HG03469 (cell line): Measurements from ENCODE around the gene UBQLN4.

Experiments used
- ATAC-seq: cut with Tn5 transposase; IDR thresholded peaks from one replicate; pipeline ENCODE4 v1.9.1; 2021; ENCODE audit warnings: mild to moderate bottlenecking, moderate library complexity, moderate number of reproducible peaks; ENCODE audit not compliant: unreplicated experiment

UBQLN4 gene

DNA sequence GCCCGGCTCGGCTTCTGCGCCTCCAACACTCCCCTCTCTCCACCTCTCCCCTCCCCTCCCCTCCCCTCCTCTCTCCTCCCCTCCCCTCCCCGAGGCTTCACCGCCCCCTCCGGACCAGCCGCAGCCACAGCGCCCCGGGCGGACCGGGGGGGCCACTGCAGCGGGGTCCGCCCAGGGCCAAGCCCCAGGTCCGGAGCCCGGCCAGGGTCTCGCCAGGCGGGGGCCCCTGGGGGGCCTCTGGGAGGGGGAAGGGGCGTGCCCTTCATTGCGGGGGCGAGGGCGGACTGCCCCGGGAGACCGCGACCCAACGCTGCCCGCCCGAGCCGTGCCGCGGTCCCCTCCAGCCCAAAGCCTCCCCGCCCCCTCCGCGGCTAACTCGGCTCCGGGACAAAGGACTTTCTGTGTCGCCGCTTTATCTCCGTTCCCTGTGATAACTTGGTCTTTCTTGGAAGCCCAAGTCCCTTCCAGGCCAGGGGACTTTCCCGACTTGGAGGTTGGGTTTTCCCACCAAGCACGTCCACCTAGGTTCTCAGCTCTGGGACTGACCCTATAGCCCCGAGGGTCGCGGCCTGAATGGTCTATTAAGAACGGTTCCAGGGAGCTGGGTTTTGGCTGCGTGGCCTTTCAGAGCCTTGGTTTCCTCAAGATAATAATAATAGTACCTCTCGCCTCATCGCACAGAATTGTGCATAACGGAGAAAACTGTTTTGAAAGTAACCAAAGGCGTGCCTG, at the start of gene UBQLN4:
Gene UBQLN4 (minus strand): TSS at position 31 of the 732 bp plus-strand sequence. CDS start 97 bp downstream, outside the sequence.
- no peak for ATAC-seq

DNA sequence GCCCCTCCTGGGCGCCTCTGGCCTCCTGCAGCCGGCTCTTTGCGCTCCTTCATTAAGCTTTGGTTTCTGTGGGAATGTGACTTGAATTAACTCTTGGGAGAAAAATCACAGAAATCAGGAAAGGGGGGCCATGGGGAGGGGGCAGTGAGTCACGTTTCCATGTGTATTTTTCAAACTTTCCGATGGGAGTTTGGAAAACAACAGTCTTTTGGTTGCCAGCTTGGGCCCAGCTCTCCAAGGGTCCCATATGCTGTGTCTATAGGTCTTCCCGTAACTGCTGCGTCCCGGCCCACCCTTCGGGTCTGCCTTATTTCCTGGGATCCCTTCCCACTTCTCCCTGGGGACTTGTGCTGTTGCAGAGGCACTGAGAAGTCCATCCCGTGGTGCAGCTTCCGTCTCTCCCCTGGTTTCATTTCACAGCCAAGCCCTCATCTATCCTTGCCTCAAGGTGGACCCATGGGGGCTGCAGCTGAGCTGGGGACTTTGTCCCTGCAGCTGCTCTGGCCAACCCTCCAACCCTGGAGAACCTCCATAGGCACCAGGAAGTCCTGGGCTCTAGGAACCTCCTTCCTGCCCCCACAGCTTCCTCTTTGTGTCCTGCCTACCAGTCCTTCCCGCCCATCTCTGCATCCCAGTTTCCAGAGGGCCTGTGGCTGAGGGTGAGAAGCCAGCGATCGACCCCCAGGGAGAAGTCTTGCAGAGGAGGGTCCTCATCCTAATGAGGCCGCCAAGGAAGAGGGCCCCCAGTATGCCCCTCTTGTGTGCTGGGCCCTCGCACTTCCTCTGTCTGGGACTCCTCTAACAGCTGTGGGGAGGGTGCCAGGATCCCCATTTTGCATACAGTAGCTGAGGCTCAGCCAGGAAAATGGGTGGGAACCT, 49.3 kb upstream of the UBQLN4 start:
- ATAC-seq = no peak

DNA sequence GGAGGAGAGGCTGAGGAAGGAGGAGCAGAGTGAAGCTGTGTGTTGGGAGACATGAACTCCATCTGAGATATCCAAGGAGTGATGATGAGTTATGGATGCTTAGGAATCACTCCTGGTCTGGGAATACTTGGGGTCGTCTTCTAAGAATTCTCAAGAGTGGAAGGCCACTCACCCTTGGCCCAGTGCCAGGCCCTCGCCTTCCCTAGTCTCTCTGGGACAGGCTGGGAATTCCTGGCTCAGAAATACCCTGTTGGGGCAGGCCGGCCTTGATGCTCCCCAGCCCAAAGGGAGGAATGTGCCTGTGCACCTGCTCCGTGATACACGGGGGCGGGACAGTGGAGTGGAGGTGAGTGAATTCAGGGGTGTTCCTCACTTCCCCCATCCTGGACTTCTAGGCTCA, 48.3 kb upstream of the UBQLN4 start:
- ATAC-seq = no peak

DNA sequence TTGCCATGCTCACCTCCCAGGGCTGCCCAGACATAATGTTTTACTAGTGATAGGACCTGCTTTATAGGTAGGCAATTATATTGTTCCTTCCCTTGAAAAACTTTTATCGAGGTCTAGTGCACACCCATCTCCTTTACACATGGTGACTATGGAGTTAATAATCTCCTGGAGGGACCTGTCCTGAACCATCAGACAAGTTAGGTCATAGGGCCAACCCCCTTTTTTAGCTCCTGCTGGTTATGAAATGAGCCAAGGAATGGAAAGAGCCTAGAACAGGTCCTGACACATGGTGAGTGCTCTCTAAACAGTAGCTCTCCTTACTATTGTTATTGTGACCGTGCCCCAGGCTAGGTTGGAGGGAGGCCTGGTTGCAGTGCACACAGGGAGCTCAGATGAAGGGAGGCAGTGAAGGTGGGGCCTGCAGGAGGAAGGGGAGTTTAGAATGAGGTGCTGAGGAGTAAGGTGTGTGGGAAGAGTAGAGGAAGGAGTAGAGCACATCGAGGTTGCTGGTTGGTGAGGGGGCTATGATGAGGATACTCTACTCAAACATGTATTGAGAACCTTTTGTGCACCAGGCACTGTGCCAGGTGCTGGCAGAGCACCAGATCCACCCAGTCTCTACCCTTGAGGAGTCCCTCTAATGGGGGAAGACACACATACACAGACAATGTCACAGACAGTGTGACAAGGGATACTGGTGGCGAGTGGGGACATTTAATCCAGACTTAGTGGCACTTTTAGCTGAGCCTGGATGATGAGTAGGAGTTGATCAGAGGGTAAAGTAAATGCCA, 46.8 kb upstream of the UBQLN4 start:
- no peak for ATAC-seq

DNA sequence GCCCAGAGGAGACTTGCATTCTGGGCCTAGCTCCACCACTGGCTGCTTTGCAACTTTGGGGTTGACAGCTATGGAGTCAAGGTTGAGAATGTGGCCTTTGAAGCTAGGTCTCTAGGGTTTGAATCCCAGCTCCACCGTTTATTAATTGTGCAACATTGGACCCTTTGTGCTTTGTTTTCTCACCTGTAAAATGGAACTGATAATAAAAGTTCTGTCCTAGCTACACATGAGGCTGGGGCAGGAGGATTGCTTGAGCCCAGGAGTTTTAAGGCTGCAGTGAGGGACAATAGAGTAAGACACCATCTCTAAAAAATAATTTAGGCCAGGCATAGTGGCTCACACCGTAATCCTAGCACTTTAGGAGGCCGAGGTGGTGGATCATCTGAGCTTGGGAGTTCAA, 45.7 kb upstream of the UBQLN4 start:
- ATAC-seq = no peak

DNA sequence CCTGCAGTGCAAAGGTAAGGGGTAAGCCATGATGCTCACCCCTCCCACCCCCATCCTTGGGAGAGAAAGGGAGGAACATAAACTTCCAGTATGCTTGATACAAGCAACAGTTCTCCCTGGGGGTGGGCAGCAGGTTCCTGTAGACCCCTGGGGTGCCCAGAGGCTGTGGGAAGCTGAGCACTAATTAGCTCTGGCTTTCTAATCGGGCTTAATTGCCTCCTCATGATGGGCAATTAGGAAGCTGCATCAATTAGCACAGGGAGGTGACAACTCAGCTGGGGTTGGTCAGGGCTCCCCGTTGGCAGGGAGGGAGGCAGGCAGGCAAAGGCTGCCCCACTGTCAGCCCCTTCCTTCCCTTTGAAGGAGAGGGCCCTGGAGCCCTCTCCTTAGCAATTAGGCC, 45.2 kb upstream of the UBQLN4 start:
- no peak for ATAC-seq

DNA sequence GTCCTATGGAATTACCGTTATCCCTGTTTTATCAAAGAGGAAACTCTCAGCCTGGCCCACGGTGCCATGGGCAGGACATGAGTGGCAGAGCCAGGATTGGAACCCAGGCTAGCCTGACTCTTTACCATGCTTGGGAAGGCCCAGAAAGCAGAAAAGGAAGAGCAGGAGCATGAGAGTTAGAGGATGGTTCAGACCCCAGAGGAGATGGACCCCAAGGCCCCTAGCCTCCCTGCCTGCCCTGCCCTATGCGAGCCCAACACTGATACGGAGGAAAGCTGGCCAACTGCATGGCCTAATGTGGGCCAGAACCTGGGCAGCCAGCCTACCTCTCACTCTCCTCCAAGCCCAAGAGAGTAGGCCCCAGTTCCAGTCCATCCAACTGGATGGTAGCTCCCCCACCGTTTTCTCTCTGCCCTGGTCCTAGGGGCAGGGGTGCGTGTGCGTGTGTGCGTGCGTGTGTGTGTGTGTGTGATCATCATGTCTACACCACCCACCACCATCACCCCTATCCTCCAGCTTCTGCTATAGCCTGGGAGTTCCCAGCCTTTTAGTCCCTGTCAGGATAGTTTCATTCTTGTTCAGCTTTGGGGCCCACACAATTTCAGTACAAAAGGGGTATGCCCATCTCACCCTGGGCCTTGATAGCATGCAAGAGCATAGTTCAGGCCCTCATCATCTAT, 44.0 kb upstream of the UBQLN4 start:
- no peak for ATAC-seq

DNA sequence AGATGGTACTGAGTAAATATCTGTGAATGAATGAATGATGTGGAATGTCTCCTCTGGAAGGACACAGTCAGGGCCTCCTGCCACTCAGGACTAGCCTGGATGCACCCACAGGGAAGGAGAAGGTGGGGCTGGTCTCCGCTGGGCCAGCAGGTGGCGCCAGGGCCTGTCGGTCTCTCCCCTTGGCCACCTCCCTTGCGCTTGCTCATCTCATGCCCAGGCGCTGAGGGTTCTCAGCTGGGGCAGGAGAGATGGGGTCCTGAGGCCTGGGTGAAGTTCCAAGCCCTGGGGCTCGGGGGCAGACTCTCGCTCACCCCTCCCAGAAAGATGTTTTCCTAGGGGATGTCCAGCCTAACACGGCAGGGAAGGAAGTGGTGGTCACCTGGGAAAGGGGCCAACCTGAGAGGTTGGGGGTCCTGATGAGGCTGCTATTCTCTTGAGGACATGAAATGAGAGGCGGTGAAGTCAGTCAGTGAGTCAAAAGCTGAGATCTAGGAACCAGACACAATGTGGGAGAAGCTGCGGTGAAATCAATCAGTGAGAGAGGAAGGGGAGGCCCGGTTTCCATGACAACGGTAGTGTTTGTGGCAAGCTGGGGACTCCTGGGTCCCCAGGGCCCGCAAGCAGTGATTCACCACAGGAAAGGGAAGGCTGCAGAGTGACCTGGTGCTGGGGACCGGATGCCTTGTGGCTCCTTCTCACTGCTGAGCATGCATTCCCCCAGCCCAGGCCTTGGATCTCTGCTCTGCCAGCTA, 43.2 kb upstream of the UBQLN4 start:
- ATAC-seq = peak; percentile 55

DNA sequence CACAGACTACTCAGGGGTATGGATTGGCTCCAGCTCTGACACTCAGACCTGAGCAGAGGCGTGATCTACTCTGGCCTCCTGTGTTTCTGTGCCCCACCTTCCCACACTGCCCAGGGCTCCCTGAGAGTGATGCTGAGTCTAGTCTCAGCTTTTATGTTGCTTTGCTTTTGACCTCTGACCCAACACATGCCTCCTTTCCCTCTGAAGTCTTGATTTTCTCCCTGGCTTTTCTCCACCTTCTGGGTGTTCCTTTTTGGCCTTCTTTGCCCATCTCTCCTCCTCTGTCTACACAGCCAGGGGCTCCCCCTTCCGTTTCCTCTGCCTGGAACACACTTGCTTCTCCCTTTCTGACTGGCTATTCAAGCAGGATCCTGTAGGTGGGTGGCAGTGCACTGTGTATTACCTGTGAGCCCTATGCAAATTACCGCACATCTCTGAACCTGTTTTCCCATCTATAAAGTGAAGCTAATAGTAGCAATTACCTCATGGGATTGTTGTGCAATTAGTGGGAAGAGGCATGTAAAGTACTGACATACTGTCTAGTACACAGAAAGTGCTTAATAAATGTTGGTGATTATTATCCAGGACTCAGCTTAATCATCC, 42.4 kb upstream of the UBQLN4 start:
- ATAC-seq = no peak

DNA sequence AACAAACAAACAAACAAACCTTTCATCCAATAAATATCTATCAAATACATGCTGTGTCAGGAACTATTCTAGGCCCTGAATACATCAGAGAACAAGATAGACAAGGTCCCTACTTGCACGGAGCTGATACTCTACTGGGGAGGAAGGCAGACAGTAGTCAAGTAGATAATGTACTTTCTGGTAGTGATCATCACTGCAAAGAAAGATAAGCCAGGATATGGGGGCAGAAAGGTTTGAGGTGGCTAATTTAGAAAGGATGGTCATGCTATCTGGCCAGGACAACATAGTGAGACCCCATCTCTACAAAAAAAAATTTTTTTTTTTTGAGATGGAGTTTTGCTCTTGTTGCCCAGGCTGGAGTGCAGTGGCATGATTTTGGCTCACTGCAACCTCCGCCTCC, 38.0 kb upstream of the UBQLN4 start:
- no peak for ATAC-seq

DNA sequence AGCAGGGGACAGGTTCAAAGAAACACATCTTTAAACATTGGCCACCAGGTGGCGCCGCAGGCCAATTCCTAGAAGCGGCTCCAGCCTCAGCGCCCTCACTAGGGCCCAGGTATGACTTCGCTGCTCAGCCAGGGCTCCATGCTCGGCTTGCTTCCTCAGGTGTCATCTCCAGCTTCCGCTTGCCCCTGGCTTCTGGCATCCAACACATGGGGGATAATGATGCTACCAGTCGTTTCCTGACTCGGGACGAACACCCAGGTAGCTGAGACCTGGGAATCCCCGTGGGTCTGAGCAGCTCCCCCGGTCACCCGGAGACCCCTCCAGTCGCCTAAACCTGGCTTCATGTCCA, 37.2 kb upstream of the UBQLN4 start:
- no peak for ATAC-seq

DNA sequence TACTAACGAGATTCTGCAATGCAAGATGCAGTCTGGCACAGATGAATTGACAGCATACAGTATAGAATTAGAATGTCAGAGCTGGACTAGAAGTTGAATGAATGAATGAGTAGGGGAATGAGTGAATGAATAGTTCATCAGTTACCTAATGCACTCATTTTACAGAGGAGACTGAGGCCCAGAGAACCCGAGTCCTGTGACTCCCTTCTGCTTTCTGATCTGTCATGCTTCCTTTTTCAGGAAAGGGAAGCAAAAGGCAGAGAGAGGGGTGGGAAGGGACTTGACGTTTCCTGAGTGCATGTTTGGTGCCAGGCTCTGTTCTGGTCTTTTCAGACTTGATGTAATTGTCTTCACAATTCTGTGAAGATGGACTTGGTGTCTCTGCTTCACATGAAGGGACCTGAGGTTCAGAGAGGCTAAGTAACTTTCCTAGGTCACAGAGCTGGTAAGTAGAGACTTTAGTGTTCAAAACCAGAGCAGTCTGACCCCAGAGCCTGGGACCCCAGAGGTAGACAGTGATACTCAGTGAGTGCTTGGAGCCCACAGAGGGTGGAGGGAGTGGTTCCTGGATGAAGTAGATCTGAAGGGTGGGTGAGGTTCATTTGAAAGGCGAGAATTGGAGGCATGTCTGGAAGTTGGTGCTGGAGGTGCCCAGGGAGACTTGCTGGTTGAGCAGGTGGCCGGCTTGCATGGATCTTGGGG, 36.7 kb upstream of the UBQLN4 start:
- ATAC-seq = no peak

DNA sequence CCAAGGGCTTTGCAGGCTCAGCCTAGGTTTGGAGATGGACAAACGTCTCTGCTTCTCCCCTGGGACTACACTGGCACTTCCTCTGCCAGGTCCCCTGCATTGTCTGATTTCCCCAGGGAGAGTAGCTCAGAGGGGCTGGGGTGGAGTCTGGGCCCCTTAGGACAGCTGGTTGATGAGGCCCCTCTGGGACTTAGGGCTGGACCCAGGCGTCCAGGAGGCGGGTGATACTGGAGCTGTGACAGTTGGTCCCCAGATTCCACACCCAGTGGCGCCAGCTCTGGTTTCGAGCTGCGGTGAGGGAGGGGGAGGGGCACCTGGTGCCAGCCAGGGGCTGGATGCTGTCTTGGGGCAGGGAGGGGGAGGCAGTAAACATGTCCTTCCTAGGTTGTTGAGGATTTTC, 36.1 kb upstream of the UBQLN4 start:
- no peak for ATAC-seq

DNA sequence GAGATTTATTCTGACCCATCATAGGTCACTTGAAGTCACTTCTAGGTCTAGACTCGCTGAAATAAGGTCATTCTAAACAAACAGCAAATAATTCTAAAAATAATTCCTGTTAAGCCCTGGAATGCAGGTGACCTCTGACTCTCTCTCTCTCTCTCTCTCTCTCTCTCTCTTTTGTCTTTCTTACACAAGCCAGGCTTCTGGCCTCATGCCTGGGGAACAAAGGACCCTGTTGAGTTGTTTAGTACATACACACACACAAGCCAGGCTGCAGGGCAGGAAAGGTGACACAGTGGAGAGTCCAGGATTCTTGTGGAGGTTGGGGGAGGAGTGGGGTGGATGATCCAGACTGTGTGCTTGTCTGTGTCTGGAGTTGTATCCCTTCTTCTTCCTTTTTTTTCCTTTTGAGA, 32.7 kb upstream of the UBQLN4 start:
- ATAC-seq = no peak

DNA sequence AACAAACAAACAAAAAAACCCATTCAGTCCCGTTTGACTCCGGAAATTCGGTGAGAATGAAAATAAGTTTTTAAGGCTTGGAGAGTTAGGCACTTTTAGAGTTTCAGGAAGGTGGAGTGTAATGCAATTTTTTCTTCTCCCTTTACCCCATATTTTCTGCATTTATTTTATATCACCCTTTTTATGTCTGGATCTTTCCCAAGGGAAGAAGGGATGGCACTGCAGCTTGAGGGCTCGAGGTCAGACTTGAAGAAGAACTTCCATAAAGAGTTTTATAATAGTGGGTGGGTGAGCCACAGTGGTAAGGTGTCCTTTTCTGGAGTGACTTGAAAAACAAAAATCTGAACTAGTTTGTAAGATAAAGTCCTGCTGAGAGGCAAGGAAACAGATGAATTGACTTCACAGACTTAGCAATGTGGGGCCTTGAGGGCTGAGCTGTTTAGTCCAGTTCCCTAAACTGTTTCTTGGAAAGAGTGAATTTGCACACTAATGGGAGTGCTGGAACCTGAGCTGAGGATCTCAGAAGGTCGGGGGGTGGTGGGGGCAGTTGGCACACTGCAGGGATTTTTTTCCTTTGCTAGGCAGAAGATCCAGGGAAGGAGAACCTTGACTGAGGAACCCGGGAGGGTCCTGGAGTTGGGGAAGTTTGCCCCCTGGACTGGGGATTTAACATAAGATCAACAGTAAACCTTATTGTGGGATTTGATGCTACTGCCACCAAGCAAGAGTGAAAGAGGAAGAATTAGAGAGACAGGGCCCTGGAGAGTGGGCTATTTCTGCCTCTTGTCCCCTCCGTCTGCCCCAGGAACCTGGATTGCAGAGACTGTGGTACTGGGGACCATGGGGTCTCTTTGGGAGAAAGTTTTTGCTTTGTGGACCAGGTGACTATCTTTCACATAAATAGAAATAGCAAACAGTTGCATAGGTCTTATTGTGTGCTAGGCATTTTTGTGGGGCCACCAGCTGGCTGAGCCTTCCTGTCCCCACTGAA, 30.5 kb upstream of the UBQLN4 start:
- ATAC-seq = no peak

DNA sequence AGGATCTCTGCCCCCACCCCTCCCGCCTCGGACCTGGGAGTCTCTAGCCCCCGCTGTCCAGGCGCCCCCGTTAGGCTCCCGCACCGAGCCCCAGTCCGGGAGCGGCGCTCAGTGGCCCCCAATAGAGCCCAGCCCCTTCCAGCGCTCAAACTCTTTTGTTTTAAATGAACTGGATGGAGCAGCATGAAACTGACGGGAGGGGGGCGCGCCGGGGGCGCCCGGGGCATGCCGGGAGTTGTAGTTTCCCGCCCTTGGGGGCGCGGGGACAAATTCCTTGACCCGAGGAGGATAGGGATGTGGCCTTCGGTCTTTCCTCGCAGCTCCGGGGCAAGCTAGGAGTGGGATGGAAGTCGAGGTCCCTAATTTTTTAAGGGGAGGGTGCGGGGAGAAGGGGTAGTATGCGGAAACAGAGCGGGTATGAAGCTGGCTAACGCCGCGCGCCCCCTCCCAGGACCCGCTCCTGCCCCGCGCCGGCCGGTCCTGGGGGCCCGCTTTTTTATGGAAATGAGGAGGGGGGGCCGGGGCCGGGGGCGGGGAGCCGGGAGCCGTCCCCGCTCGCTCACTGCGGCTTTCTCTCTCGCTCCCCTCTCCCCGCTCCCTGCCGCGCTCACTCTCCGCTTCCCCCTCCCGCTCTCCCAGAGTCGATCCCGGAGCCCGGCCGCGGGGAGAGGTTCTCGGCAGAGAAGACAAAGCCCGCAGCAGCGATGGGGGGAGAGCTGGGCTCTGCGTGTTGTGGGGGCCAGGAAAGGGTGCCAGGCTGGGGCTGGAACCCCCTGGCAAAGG, 28.9 kb upstream of the UBQLN4 start, which contains the start of gene MEX3A:
Gene MEX3A (minus strand): TSS at position 157 of the 783 bp plus-strand sequence. CDS start 467 bp downstream, outside the sequence.
- no peak for ATAC-seq

DNA sequence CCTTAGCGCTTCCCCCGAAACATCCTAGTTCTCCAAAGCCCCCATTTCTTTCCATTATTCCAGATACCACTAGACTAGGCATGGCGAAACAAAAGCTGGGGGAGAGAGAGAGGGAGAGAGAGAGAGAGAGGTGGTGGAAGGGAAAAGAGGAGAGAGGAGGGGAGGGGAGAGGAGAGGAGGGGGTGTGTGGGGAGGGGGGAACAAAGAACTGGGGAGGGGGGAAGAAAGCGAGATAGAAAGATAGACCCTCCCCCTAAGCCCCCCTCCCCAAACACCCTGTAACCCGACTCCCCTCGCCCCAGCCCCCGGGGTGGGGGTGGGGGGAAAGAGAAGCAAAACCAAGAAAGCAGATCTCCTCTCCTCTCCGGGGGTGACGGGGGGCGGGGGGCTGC, 28.3 kb upstream of the UBQLN4 start:
- no peak for ATAC-seq
